Occipital lobe (tissue), 2 donors: ENCODE results near the gene MYOM1. TPM values are rescaled to one million over a fixed set of nuclear protein-coding genes. Genes with fewer than 3 reads are reported as not detected.
"Not testable (repeated sequence)": the region's sequence is repeated elsewhere in the genome, so short reads cannot be mapped to it uniquely, and the experiment has no call there.

Experiments used
- DNase-seq: peaks from one replicate; lab custom pipeline; 2025; lab: John Stamatoyannopoulos, UW
- total RNA-seq: library from RNA; depleted of rRNA; stranded (reverse); fragments of >200 nt; gene quantifications from one replicate; pipeline ENCODE4 v1.2.3, GENCODE V29; 2014

The MYOM1 gene
- total RNA-seq, 1 donor from 2014 or later = 2.3 TPM

- no peak for DNase-seq
Measured at GRCh38 chr18:3060667-3061580, 158.8 kb downstream of the MYOM1 start.

- no peak for DNase-seq
Measured at GRCh38 chr18:3059272-3059671, 160.5 kb downstream of the MYOM1 start.

- DNase-seq = no peak
Measured at GRCh38 chr18:3058328-3059191, 161.2 kb downstream of the MYOM1 start.

- no peak for DNase-seq
Measured at GRCh38 chr18:3057526-3057925, 162.2 kb downstream of the MYOM1 start.

- DNase-seq = no peak
Measured at GRCh38 chr18:3056311-3056710, 163.5 kb downstream of the MYOM1 start.

- DNase-seq = no peak
Measured at GRCh38 chr18:3055816-3056215, 164.0 kb downstream of the MYOM1 start.

GRCh38 chr18:3055186-3055728, 164.5 kb downstream of the MYOM1 start:
- no peak for DNase-seq

GRCh38 chr18:3054780-3055179, 165.0 kb downstream of the MYOM1 start:
- DNase-seq = no peak

- no peak for DNase-seq
Measured at GRCh38 chr18:3054214-3054613, 165.6 kb downstream of the MYOM1 start.

- no peak for DNase-seq
Measured at GRCh38 chr18:3053081-3053480, 166.7 kb downstream of the MYOM1 start.

- no peak for DNase-seq
Measured at GRCh38 chr18:3052411-3052758, 167.4 kb downstream of the MYOM1 start.

GRCh38 chr18:3051718-3052410, 167.9 kb downstream of the MYOM1 start:
- no peak for DNase-seq

- not testable (repeated sequence) for DNase-seq
Measured at GRCh38 chr18:3049897-3050454, 169.8 kb downstream of the MYOM1 start.

- DNase-seq = no peak
Measured at GRCh38 chr18:3048820-3049349, 170.9 kb downstream of the MYOM1 start.

- no peak for DNase-seq
Measured at GRCh38 chr18:3048121-3048520, 171.6 kb downstream of the MYOM1 start.

- no peak for DNase-seq
Measured at GRCh38 chr18:3046216-3046808, 173.5 kb downstream of the MYOM1 start.

- peak; percentile 12 for DNase-seq
Measured at GRCh38 chr18:3044931-3045698, 174.7 kb downstream of the MYOM1 start.

GRCh38 chr18:3042379-3042778, 177.4 kb downstream of the MYOM1 start:
- no peak for DNase-seq

- no peak for DNase-seq
Measured at GRCh38 chr18:3041843-3042242, 177.9 kb downstream of the MYOM1 start.

GRCh38 chr18:3040881-3041280, 178.9 kb downstream of the MYOM1 start:
- no peak for DNase-seq
